Prostate gland (tissue), 2 donors: ENCODE results near the gene TIMP3. TPM values are rescaled to one million over a fixed set of nuclear protein-coding genes. Genes with fewer than 3 reads are reported as not detected.

Source experiments
- DNase-seq: peaks from one replicate; pipeline ENCODE4 v3.0.0-alpha.2; 2019; ENCODE audit warnings: low spot score
- H3K27ac ChIP-seq, 2 donors: fragments of 200-600 bp; sonication (generic); 2 replicates each; pipeline ENCODE4 v1.5.1; 2017 to 2019
- H3K27me3 ChIP-seq: fragments of 200-600 bp; sonication (generic); replicated peaks from 2 replicates; pipeline ENCODE4 v1.5.1; 2019; ENCODE audit not compliant: insufficient read depth
- H3K36me3 ChIP-seq, 2 donors: fragments of 200-600 bp; sonication (generic); 1 replicate in 1 of 2; 2 replicates in 1 of 2; pipeline versions ENCODE4 v1.5.1 to v1.8.1; 2017 to 2019
- H3K4me1 ChIP-seq: fragments of 200-600 bp; sonication (generic); replicated peaks from 2 replicates; pipeline ENCODE4 v1.5.1; 2019
- H3K4me3 ChIP-seq, 2 donors: fragments of 200-600 bp; sonication (generic); 2 replicates each; pipeline ENCODE4 v1.5.1; 2017 to 2019
- H3K9me3 ChIP-seq: fragments of 200-600 bp; sonication (generic); 2 replicates; pipeline ENCODE4 v1.5.1; 2017
- CTCF ChIP-seq, 4 experiments: fragments of 200-600 bp in 2 of 4; fragments of 450-650 bp in 2 of 4; sonication (generic) in 2 of 4; IDR thresholded peaks; 1 replicate in 3 of 4; 2 replicates in 1 of 4; pipeline ENCODE4 v1.5.1; 2016 to 2019; ENCODE audit warnings: antibody characterized with exemption in 4 of 4, mild to moderate bottlenecking in 2 of 4, moderate library complexity in 2 of 4
- POLR2A ChIP-seq: fragments of 450-650 bp; IDR thresholded peaks from one replicate; pipeline ENCODE4 v1.6.1; 2016; ENCODE audit warnings: antibody characterized with exemption, mild to moderate bottlenecking
- POLR2AphosphoS5 ChIP-seq: sonication (generic); formaldehyde crosslinking; IDR thresholded peaks from one replicate; pipeline ENCODE4 v1.6.1; 2017; ENCODE audit warnings: antibody characterized with exemption
- WGBS: methylation state at CpG from one replicate; pipeline ENCODE4 v1.1.5; 2018; 5-methylcytosine and 5-hydroxymethylcytosine counted together
- intact Hi-C: fragments of 100-400 bp; cut with DNase I; formaldehyde crosslinking; loops from one replicate; pipeline ENCODE4 v1.14.2; 2022
- total RNA-seq, 2 donors: library from RNA; depleted of rRNA; stranded (reverse); fragments of >200 nt; gene quantifications; one replicate each; pipeline ENCODE4 v1.1.0, GENCODE V29; 2016

Gene TIMP3
- total RNA-seq, 2 donors from 2014 or later, result 148 to 397 TPM

- peak overlapping the region; percentile 39 to 58 for H3K27ac ChIP-seq
- no peak for DNase-seq
- intact Hi-C loops, result no loop called here
These were observed 30.1 kb downstream of the TIMP3 start for GRCh38 chr22:32831584-32831983.

GRCh38 chr22:32832174-32832573 is 30.7 kb downstream of the TIMP3 start:
- no peaks in the 10 kb centered on the region for H3K9me3 ChIP-seq
- intact Hi-C loops, result no loop called here
- H3K4me3 ChIP-seq, result no peak overlapping the region
- 28% methylated on average over 4 of the region's 4 CpGs for WGBS
- TF ChIP-seq POLR2AphosphoS5 (no peak), CTCF (IDR thresholded peaks at IDR 0.05) (no peak), POLR2A (no peak)
- no peaks in the 10 kb centered on the region for H3K27me3 ChIP-seq
- no peak for DNase-seq
- peaks cover 7% of the 10 kb centered on the region for H3K4me1 ChIP-seq
- peak overlapping the region; percentile 6 to 58 for H3K27ac ChIP-seq
- H3K36me3 ChIP-seq, result no peaks in the 10 kb centered on the region

More at GRCh38 chr22:32831584-32831983, 30.1 kb downstream of the TIMP3 start:
- Histone ChIP-seq H3K4me3 (no peak overlapping the region), H3K4me1 (peaks cover 9% of the 10 kb centered on the region), H3K27me3 (no peaks in the 10 kb centered on the region), H3K36me3 (no peaks in the 10 kb centered on the region), H3K9me3 (no peaks in the 10 kb centered on the region)
- 40% methylated on average over 3 of the region's 3 CpGs for WGBS
- TF ChIP-seq POLR2A, result no peak
- TF ChIP-seq CTCF (IDR thresholded peaks at IDR 0.05), result no peak
- no peak for TF ChIP-seq POLR2AphosphoS5

- no peak for DNase-seq
- Histone ChIP-seq H3K27ac (no peak overlapping the region), H3K4me3 (no peak overlapping the region), H3K36me3 (no peaks in the 10 kb centered on the region), H3K9me3 (no peaks in the 10 kb centered on the region), H3K4me1 (no peaks in the 10 kb centered on the region), H3K27me3 (no peaks in the 10 kb centered on the region)
- no peak for TF ChIP-seq POLR2AphosphoS5
- TF ChIP-seq CTCF (IDR thresholded peaks at IDR 0.05), result peak in 3 of 4 experiments; percentile 30 to 50 (median 46)
- TF ChIP-seq POLR2A, result no peak
- intact Hi-C loops, result no loop called here
- 64% methylated on average over 7 of the region's 7 CpGs for WGBS
These were observed 35.0 kb downstream of the TIMP3 start for GRCh38 chr22:32836280-32837123.

GRCh38 chr22:32837142-32837541 is 35.6 kb downstream of the TIMP3 start:
- no peaks in the 10 kb centered on the region for H3K9me3 ChIP-seq
- no peak overlapping the region for H3K4me3 ChIP-seq
- intact Hi-C loops, result no loop called here
- no peaks in the 10 kb centered on the region for H3K4me1 ChIP-seq
- no peak for DNase-seq
- H3K36me3 ChIP-seq, result no peaks in the 10 kb centered on the region
- TF ChIP-seq POLR2AphosphoS5 (no peak), POLR2A (no peak), CTCF (IDR thresholded peaks at IDR 0.05) (no peak)
- 71% methylated on average over 9 of the region's 9 CpGs for WGBS
- H3K27me3 ChIP-seq, result no peaks in the 10 kb centered on the region
- no peak overlapping the region for H3K27ac ChIP-seq

- no peak overlapping the region for H3K4me3 ChIP-seq
- intact Hi-C loops, result no loop called here
- 94% methylated on average over 4 of the region's 4 CpGs for WGBS
- H3K9me3 ChIP-seq, result no peaks in the 10 kb centered on the region
- H3K27me3 ChIP-seq, result no peaks in the 10 kb centered on the region
- no peaks in the 10 kb centered on the region for H3K4me1 ChIP-seq
- TF ChIP-seq POLR2A (no peak), CTCF (IDR thresholded peaks at IDR 0.05) (no peak), POLR2AphosphoS5 (no peak)
- H3K27ac ChIP-seq, result no peak overlapping the region
- no peaks in the 10 kb centered on the region for H3K36me3 ChIP-seq
- DNase-seq, result no peak
These were observed 36.3 kb downstream of the TIMP3 start for GRCh38 chr22:32837803-32838202.
